Thyroid gland (tissue), 4 donors: ENCODE measurements around the gene RAB4B. TPM values are rescaled to one million over a fixed set of nuclear protein-coding genes. Genes with fewer than 3 reads are reported as not detected.

Experiments used
- DNase-seq, 2 donors: peaks; one replicate each; pipeline ENCODE4 v3.0.0-alpha.2; 2019
- H3K27ac ChIP-seq, 3 donors: fragments of 200-600 bp; sonication (generic); 1 replicate in 2 of 3; 2 replicates in 1 of 3; pipeline ENCODE4 v1.5.1; 2016 to 2019; ENCODE audit warnings: mild to moderate bottlenecking in 1 of 3, moderate library complexity in 1 of 3
- H3K27me3 ChIP-seq: fragments of 200-600 bp; sonication (generic); one replicate; pipeline ENCODE4 v1.5.1; 2019
- H3K36me3 ChIP-seq, 2 donors: fragments of 200-600 bp; sonication (generic); one replicate each; pipeline ENCODE4 v1.5.1; 2016 to 2019
- H3K4me1 ChIP-seq, 2 donors: fragments of 200-600 bp; sonication (generic); one replicate each; pipeline ENCODE4 v1.5.1; 2017 to 2019
- H3K4me3 ChIP-seq, 3 donors: fragments of 200-600 bp; sonication (generic); replicated peaks in 1 of 3; 1 replicate in 2 of 3; 2 replicates in 1 of 3; pipeline ENCODE4 v1.5.1; 2016; ENCODE audit warnings: mild to moderate bottlenecking in 1 of 3
- H3K9me3 ChIP-seq: fragments of 200-600 bp; sonication (generic); one replicate; pipeline ENCODE4 v1.5.1; 2017
- POLR2A ChIP-seq, 2 donors: fragments of 450-650 bp; IDR thresholded peaks; one replicate each; pipeline ENCODE4 v1.6.1; 2017; ENCODE audit warnings: antibody characterized with exemption in 2 of 2, mild to moderate bottlenecking in 2 of 2, moderate library complexity in 1 of 2
- WGBS, 2 donors: methylation state at CpG; one replicate each; pipeline ENCODE4 v1.1.5; 2017; 5-methylcytosine and 5-hydroxymethylcytosine counted together
- intact Hi-C: fragments of 100-400 bp; cut with DNase I; formaldehyde crosslinking; loops from one replicate; pipeline ENCODE4 v1.15.1; 2023
- total RNA-seq, 4 donors: library from RNA; depleted of rRNA; stranded (reverse); fragments of >200 nt; gene quantifications; one replicate each; pipeline ENCODE4 v1.2.3, GENCODE V29; 2016
- TF ChIP-seq, protein P1 (sequence below), 6 experiments: fragments of 200-600 bp in 3 of 6; fragments of 450-650 bp in 3 of 6; sonication (generic) in 3 of 6; IDR thresholded peaks; one replicate each; pipeline ENCODE4 v1.5.1; 2016 to 2019; ENCODE audit warnings: antibody characterized with exemption in 6 of 6, mild to moderate bottlenecking in 2 of 6, inconsistent platforms in 1 of 6, moderate library complexity in 1 of 6

The RAB4B gene
- total RNA-seq, 4 donors from 2014 or later: 21.5 to 56.6 (median 31.5) TPM

DNA sequence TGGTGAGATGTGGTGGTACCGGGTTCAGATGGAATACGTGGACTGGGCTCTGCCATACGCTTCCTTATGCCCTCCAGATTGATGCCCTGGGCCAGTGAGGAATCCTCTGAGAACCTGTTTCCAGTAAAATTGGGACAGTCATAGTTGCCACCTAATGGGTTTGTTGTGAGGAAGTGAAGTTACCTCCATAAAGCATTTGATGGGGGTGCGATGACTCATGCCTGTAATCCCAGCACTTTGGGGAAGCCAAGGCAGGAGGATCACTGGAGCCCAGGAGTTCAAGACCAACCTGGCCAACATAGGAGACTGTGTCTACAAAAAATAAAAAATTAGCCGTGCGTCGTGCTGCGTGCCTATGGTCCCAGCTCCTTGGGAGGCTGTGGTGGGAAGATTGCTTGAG is 22.3 kb upstream of the RAB4B start:
- Histone ChIP-seq H3K27ac (no peak overlapping the region), H3K4me3 (no peak overlapping the region), H3K36me3 (peaks cover 32% of the 10 kb centered on the region in 2 donors), H3K9me3 (no peaks in the 10 kb centered on the region), H3K4me1 (peaks cover 28 to 36% of the 10 kb centered on the region in 2 donors), H3K27me3 (no peaks in the 10 kb centered on the region)
- intact Hi-C loops: no loop called here
- 97 to 98% methylated on average over 5 to 8 of the region's 8 CpGs for WGBS, 2 donors
- DNase-seq: no peak
- TF ChIP-seq POLR2A (IDR thresholded peaks at IDR 0.05): no peak
- TF ChIP-seq, protein P1, sequence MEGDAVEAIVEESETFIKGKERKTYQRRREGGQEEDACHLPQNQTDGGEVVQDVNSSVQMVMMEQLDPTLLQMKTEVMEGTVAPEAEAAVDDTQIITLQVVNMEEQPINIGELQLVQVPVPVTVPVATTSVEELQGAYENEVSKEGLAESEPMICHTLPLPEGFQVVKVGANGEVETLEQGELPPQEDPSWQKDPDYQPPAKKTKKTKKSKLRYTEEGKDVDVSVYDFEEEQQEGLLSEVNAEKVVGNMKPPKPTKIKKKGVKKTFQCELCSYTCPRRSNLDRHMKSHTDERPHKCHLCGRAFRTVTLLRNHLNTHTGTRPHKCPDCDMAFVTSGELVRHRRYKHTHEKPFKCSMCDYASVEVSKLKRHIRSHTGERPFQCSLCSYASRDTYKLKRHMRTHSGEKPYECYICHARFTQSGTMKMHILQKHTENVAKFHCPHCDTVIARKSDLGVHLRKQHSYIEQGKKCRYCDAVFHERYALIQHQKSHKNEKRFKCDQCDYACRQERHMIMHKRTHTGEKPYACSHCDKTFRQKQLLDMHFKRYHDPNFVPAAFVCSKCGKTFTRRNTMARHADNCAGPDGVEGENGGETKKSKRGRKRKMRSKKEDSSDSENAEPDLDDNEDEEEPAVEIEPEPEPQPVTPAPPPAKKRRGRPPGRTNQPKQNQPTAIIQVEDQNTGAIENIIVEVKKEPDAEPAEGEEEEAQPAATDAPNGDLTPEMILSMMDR (IDR thresholded peaks at IDR 0.05): no peak

DNA sequence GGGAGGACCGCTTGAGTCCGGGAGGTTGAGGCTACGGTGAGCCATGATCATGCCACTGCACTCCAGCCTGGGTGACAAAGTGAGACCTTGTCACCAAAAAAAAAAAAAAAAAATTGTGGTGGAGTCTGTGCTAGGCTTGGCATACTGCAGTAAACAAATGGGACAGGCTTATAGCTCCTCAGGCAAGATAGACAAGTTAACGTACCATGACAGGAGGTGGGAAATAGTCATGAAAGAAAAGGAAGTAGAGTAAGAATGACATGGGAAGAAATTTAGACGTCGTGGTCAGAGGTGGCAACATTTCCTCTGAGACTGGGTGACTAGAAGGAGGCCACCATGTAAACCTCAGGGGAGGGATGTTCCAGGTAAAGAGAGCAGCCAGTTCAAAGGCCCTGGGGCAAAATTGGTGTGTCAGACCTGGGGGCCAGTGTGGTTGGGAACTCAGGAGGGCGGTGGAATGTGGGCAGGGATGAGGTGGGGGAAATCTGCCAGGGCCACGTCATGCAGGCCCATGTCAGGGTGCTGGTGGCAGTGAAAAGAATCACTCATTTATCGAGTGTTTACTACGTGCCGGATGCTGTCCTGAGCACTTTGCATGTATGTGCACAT is 21.4 kb upstream of the RAB4B start:
- H3K27me3 ChIP-seq: no peaks in the 10 kb centered on the region
- H3K4me1 ChIP-seq: peaks cover 25 to 36% of the 10 kb centered on the region in 2 donors
- no peak for DNase-seq
- TF ChIP-seq, protein P1 (IDR thresholded peaks at IDR 0.05): no peak
- no peak for TF ChIP-seq POLR2A (IDR thresholded peaks at IDR 0.05)
- peaks cover 38 to 40% of the 10 kb centered on the region in 2 donors for H3K36me3 ChIP-seq
- no peaks in the 10 kb centered on the region for H3K9me3 ChIP-seq
- no peak overlapping the region for H3K27ac ChIP-seq
- WGBS, 2 donors: 74 to 75% methylated on average over 10 to 11 of the region's 11 CpGs
- intact Hi-C loops: no loop called here
- no peak overlapping the region for H3K4me3 ChIP-seq

DNA sequence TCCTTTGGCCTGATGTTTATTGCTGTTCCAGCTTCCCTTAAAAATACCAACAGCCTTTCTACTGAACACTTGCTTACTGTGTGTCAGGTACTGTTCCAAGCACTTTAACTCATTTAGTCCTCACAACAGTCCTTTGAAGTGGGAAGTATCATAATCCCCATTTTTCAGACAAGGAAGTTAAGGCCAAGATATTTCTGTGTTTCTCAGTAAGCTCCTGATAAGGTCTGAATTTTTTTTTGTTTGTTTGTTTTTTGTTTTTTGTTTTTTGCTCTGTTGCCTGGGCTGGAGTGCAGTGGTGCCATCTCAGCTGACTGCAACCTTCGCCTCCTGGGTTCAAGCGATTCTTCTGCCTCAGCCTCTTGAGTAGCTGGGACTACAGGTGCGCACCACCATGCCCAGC is 19.6 kb upstream of the RAB4B start:
- DNase-seq: no peak
- H3K9me3 ChIP-seq: no peaks in the 10 kb centered on the region
- intact Hi-C loops: no loop called here
- peaks cover 57 to 59% of the 10 kb centered on the region in 2 donors for H3K36me3 ChIP-seq
- WGBS, 2 donors: 96 to 97% methylated on average over 3 of the region's 3 CpGs
- H3K4me1 ChIP-seq: peaks cover 12 to 21% of the 10 kb centered on the region in 2 donors
- H3K4me3 ChIP-seq: no peak overlapping the region
- no peak overlapping the region for H3K27ac ChIP-seq
- TF ChIP-seq, protein P1 (IDR thresholded peaks at IDR 0.05): no peak
- TF ChIP-seq POLR2A (IDR thresholded peaks at IDR 0.05): no peak
- H3K27me3 ChIP-seq: no peaks in the 10 kb centered on the region

DNA sequence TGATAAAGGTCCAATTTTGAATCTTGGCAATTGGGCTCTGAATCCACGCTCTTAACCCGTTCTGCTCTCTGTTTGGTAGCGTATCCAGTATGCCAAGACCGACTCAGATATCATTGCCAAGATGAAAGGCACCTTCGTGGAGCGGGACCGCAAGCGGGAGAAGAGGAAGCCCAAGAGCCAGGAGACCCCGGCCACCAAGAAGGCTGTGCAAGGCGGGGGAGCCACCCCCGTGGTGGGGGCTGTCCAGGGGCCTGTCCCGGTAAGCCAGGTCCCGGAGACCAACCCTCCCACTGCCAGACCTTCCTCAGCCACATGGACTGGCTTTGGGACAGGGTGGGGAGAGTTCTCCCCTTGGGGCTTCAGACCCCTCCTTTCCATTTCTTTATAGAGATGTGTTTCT is 18.7 kb upstream of the RAB4B start:
- WGBS, 2 donors: 95 to 96% methylated on average over 13 of the region's 13 CpGs
- Histone ChIP-seq H3K9me3 (no peaks in the 10 kb centered on the region), H3K27ac (no peak overlapping the region), H3K27me3 (no peaks in the 10 kb centered on the region), H3K36me3 (peaks cover 65 to 68% of the 10 kb centered on the region in 2 donors), H3K4me3 (no peak overlapping the region), H3K4me1 (peaks cover 5 to 13% of the 10 kb centered on the region in 2 donors)
- intact Hi-C loops: no loop called here
- no peak for TF ChIP-seq POLR2A (IDR thresholded peaks at IDR 0.05)
- no peak for DNase-seq

DNA sequence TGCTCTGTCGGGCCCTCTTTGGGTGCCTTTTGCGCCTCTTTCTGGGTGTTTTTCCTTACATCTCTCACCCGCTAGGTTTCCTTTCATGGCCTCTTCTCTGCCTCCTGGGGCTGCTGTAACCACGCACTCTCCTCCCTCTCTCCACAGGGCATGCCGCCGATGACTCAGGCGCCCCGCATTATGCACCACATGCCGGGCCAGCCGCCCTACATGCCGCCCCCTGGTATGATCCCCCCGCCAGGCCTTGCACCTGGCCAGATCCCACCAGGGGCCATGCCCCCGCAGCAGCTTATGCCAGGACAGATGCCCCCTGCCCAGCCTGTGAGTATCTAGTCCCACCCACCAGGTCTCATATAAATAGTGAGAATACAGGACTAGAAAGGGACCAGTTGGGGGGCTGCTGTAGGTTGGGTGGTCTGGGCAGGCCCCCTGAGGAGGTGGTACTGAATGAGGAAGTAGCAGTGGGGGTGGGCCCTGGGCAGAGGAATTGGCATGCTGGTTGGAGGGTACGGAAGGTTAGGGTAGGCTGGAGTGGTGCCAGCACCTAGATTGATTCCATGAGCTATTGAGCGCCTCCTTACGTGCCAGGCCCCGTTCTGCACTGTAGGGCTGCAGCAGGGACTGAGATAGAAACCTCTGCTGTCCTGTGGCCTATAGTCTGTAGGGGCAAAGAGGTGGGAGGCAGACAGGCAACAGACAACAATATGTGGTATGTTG is 15.1 kb upstream of the RAB4B start:
- DNase-seq: no peak
- H3K4me3 ChIP-seq: no peak overlapping the region
- H3K27me3 ChIP-seq: no peaks in the 10 kb centered on the region
- no peak for TF ChIP-seq POLR2A (IDR thresholded peaks at IDR 0.05)
- TF ChIP-seq, protein P1 (IDR thresholded peaks at IDR 0.05): no peak
- H3K36me3 ChIP-seq: peaks cover 83 to 87% of the 10 kb centered on the region in 2 donors
- no peak overlapping the region for H3K27ac ChIP-seq
- no peaks in the 10 kb centered on the region for H3K4me1 ChIP-seq
- intact Hi-C loops: no loop called here
- WGBS, 2 donors: 90 to 93% methylated on average over 17 of the region's 17 CpGs
- no peaks in the 10 kb centered on the region for H3K9me3 ChIP-seq
